Measurements from ENCODE around the gene ATF6. TPM values are rescaled to one million over a fixed set of nuclear protein-coding genes. Genes with fewer than 3 reads are reported as not detected.

The ATF6 gene
- total and polyA plus RNA-seq, 2 donors (not counting 3 experiments of a cell fraction or from before 2014, with no cell fraction given) = 24.9 to 40.3 TPM

GRCh38 chr1:161944381-161944780 lies 178.3 kb downstream of the ATF6 start:
- FAIRE-seq = no peak
- intact Hi-C loops (cut with micrococcal nuclease) (no loop called here), dilution Hi-C loops (cut with MboI; ENCODE audit: extremely low pct_ligation_motif_present, low sequenced_read_pairs) (no loop called here)
- Histone ChIP-seq H3K9me3 (replicated peaks; ENCODE audit: control insufficient read depth, insufficient read depth, low read length) (no peaks in the 10 kb centered on the region), H3K27me3 (ENCODE audit: control insufficient read depth in 2 of 2, insufficient read depth in 2 of 2, low read length in 2 of 2) (no peaks in the 10 kb centered on the region), H2AFZ (ENCODE audit: low read depth, low read length) (no peak overlapping the region), H3K4me1 (ENCODE audit: control insufficient read depth, extremely low read depth, insufficient read depth, low read length) (no peaks in the 10 kb centered on the region), H3K27ac (ENCODE audit: insufficient read depth, low read depth, low read length) (no peak overlapping the region), H4K20me1 (replicated peaks; ENCODE audit: control insufficient read depth, extremely low read depth, insufficient read depth, low read length) (no peaks in the 10 kb centered on the region), H3K4me2 (ENCODE audit: insufficient read depth, low read length) (no peak overlapping the region), H3K9ac (replicated peaks; ENCODE audit: extremely low read depth, insufficient read depth, low read length) (no peak overlapping the region), H3K79me2 (ENCODE audit: control insufficient read depth, insufficient read depth, low read length) (no peaks in the 10 kb centered on the region), H3K9me1 (replicated peaks; ENCODE audit: control insufficient read depth, extremely low read depth, insufficient read depth, low read length) (no peaks in the 10 kb centered on the region), H3K4me3 (replicated peaks in 1 of 3; ENCODE audit: insufficient read depth in 1 of 3, low read depth in 1 of 3, low read length in 3 of 3) (no peak overlapping the region), H3K36me3 (ENCODE audit: control insufficient read depth in 2 of 2, extremely low read depth in 1 of 2, insufficient read depth in 2 of 2, low read length in 2 of 2) (peaks cover 0 to 2% of the 10 kb centered on the region in 2 experiments)
- no peak for DNase-seq (ENCODE audit: low read depth, low spot score)
- TF ChIP-seq JUN (IDR thresholded peaks at IDR 0.05; ENCODE audit: borderline replicate concordance, insufficient read depth, insufficient read length, low read depth) = no peak
- no peak for TF ChIP-seq EZH2 (IDR thresholded peaks at IDR 0.05; ENCODE audit: borderline replicate concordance, low read depth, low read length, severe bottlenecking)
- TF ChIP-seq FOS (IDR thresholded peaks at IDR 0.05; ENCODE audit: borderline replicate concordance, insufficient read depth, low read length) = no peak
- no peak for TF ChIP-seq POLR2AphosphoS5 (IDR thresholded peaks at IDR 0.05; ENCODE audit: insufficient read depth, low read depth, low read length)
- no peak for TF ChIP-seq GATA2 (IDR thresholded peaks at IDR 0.05; ENCODE audit: insufficient read depth, insufficient read length, low read depth, low read length)
- TF ChIP-seq, protein P1, sequence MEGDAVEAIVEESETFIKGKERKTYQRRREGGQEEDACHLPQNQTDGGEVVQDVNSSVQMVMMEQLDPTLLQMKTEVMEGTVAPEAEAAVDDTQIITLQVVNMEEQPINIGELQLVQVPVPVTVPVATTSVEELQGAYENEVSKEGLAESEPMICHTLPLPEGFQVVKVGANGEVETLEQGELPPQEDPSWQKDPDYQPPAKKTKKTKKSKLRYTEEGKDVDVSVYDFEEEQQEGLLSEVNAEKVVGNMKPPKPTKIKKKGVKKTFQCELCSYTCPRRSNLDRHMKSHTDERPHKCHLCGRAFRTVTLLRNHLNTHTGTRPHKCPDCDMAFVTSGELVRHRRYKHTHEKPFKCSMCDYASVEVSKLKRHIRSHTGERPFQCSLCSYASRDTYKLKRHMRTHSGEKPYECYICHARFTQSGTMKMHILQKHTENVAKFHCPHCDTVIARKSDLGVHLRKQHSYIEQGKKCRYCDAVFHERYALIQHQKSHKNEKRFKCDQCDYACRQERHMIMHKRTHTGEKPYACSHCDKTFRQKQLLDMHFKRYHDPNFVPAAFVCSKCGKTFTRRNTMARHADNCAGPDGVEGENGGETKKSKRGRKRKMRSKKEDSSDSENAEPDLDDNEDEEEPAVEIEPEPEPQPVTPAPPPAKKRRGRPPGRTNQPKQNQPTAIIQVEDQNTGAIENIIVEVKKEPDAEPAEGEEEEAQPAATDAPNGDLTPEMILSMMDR (IDR thresholded peaks at IDR 0.05; ENCODE audit: extremely low read depth in 1 of 2, insufficient read depth in 1 of 2, low read depth in 1 of 2, low read length in 2 of 2) = no peak
- no peak for TF ChIP-seq MYC (IDR thresholded peaks at IDR 0.05; ENCODE audit: low read depth, low read length)
- TF ChIP-seq, protein P2, sequence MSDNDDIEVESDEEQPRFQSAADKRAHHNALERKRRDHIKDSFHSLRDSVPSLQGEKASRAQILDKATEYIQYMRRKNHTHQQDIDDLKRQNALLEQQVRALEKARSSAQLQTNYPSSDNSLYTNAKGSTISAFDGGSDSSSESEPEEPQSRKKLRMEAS (IDR thresholded peaks at IDR 0.05; ENCODE audit: insufficient read depth, insufficient read length) = no peak
- ChIA-PET CTCF (interaction anchor here (0.8 kb wide), 1 partner anchor 152 kb away, joined by 3 read pairs; no protein-coding TSS in a partner anchor), POLR2A (no interaction called here)
- BruUV-seq (replicated peaks) = no TSS peak

Data from endothelial cell of umbilical vein (primary cell).